T-helper 22 cell (primary cell): ENCODE data around the gene HAO2.
"Not testable (repeated sequence)": the region's sequence is repeated elsewhere in the genome, so short reads cannot be mapped to it uniquely, and the experiment has no call there.

Experiments
- DNase-seq: peaks from one replicate; pipeline ENCODE4 v3.0.0-alpha.2; 2020; ENCODE audit warnings: low read depth

HAO2 gene

GRCh38 chr1:119347858-119348257, 20.7 kb upstream of the HAO2 start:
- no peak for DNase-seq

- DNase-seq: no peak
Measured at GRCh38 chr1:119348941-119349340, 19.6 kb upstream of the HAO2 start.

DNA sequence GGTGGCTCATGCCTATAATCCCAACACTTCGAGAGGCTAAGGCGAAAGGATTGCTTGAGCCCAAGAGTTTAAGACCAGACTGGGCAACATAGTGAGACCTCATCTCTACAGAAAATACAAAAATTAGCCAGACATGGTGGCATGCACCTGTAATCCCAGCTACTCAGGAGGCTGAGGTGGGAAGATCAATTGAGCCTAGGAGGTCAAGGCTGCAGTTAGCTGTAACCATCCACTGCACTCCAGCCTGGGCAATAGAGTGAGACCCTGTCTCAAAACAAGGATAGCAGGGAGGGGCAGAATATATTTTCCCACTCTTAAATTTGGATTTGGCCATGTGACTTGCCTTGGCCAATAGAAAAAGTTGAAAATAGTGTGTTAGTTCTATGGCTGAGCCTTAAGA, 17.7 kb upstream of the HAO2 start:
- DNase-seq: not testable (repeated sequence)

GRCh38 chr1:119351997-119352396, 16.6 kb upstream of the HAO2 start:
- DNase-seq: no peak

DNA sequence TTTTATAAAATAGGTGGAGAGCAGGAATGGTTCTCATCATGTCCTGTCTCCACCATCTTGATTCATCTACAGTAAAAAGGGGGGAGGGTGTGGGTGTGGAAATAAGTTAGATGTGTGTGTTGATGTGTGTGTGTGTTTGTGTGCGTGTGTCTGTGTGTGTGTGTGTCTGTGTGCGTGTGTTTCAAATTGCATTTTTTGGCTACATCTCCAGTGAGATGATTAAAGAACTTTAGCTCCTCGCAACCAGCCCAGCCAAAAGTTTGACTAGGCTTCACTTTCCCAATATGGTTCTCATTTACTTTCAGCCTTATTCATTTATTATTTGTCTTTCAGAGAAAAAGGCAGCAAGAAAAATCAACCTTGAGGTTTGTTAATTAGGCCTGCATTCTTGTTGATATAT, 14.7 kb upstream of the HAO2 start:
- no peak for DNase-seq

- no peak for DNase-seq
Measured at GRCh38 chr1:119358636-119359035, 9.9 kb upstream of the HAO2 start.

DNA sequence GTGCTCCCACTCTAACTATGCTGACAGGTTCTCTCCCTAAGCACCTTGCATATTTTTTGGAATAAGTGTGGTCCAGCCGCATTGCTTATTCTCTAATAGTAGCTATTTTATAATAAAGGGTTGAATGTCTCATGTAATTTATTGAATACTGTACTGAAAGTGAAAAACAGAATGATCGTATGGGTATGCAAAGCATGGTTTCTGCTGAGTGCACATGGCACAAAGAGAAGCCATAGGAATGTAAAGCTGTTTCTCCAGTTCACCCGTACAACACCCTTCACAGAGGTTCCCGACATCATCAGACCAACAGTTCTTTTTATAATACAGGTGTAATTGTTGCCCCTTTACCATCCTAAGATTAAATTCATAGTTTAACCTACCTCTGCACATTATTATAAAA, 8.9 kb upstream of the HAO2 start:
- no peak for DNase-seq

DNA sequence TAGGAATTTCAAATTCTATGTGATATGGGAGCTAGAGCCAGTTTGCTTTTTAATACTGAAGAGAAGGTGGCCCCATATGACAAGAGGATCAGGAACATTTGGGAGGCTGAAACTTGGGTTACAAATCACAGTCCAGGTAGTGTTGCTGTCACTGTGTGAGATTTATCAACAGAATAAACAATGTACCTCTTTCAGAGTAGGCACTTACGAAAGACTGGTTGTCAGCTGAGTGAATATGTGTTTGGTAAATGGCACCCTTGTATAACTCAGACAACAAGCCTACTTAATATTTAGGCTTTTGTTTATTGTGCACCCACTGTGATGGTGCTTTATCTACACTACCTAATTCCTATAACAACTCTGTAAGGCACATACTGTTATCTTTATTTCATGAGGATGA, 7.4 kb upstream of the HAO2 start:
- no peak for DNase-seq

DNA sequence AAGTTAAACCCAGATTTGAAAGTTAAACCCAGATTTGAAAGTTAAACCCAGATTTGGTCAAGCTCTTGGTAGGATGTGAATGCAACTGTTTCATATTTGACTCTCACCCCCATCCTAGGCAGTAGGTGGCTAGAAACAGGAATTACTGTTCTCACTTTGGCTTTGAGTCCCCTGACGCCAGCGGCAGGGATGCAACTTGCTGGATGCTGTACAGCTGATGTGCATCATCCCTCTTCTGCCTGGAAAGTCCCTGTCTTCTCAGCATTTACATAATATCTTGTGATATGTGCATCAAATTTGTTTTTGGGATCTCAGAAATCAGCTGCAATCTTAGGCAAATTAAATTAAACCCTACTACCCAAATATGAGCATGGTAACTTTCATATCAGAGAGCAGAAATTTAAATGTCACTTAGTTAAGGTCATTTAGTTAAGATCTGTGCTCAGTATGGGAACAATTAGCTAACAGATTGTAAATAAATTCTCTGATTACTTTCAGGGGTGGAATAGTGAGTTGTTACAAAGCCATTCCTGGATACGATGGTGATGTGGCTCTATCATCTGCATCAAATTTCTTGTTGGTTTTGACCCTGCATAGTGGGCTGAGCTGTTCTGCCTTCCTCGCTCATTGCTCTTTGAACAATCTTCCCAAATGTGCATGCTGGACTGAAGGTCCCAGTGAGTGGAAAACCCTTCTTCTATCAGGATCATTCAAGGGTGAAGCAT, 6.8 kb upstream of the HAO2 start:
- DNase-seq: no peak

DNA sequence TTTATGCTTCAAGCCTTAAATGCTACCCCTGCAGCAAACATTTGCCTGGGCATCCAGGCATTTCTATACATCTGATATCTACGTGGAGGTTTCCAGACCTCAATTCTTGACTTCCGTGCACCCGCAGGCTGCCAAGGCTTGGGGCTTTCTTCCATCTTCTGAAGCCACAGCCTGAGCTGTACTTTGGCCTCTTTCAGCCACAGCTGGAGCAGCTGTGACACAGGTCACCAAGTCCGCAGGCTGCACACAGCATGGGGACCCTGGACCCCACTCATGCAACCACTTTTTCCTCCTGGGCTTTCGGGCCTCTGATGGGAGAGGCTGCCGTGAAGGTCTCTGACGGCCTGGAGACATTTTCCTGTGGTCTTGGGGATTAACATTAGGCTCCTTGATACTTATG, 5.4 kb upstream of the HAO2 start:
- no peak for DNase-seq

GRCh38 chr1:119364640-119365039, 3.9 kb upstream of the HAO2 start:
- no peak for DNase-seq

GRCh38 chr1:119366424-119366823, 2.2 kb upstream of the HAO2 start:
- no peak for DNase-seq

DNA sequence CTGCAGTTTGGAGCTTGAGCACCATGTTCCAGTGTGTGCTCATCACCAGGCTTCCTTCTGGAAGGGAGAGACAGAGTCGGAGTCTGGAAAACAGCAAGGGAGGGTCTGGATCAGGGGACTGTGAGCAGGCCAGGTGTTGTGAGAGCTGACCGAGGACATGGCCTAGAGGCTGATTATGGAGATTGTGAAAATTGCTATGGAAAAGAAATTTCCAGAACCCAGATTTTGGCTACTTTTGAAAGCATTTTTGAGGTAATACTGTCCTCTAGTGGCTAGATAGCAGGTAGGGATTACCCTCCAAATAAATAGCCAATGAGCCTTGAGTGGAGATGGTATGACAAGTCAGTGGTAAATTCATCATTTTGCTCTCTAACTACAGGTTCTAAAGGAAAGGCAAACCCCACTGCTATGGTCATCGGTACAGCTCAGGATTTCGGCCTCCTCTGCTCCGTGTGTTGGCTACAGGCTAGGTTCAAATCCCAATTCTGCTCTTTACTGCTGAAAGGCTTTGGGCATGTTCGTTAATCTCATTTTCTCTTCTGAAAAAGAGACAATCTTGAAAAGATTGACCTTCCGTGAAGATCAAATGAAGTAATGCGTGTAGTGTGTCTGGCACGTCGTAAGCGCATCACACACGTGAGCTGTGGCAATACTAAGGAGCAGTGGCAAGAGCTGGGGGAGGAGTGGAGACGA, 1.0 kb upstream of the HAO2 start:
- DNase-seq: no peak

DNA sequence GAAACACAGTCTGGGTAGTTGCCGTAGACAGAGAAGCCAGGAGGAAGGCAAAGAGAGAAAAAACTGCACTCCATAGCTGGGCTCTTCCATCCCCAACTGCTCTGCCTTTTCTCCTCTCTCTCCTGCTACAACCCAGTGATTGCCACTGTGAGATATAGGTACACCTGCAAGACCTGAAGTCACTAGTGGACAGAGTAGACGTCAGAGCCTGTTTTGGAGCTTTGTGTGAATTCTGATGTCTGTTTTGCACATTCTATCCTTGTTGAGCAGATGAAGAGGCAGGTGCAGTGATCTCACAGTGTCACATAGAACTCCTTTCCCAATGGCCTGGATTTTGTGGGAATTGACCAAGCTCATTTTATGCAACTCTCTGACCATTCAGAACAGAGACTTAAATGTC, 2.2 kb downstream of the HAO2 start:
- no peak for DNase-seq

DNA sequence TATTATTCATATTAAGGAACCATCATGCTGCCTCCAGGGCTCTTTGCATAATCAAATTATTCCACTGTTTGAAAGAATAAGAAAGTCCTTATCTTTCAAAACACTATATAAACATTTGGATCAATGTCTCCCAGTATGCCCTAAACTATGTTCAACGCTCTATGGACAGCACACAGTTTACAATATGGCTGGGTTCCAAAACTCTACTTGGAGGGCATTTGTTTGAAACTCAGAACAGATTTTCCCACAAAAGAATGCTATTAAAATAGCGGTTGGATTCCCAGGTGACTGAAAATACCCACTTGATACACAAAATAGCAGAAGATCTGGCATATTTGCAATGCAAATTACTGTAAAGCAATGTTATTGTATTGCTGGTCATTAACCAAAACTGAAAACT, 3.2 kb downstream of the HAO2 start:
- no peak for DNase-seq

DNA sequence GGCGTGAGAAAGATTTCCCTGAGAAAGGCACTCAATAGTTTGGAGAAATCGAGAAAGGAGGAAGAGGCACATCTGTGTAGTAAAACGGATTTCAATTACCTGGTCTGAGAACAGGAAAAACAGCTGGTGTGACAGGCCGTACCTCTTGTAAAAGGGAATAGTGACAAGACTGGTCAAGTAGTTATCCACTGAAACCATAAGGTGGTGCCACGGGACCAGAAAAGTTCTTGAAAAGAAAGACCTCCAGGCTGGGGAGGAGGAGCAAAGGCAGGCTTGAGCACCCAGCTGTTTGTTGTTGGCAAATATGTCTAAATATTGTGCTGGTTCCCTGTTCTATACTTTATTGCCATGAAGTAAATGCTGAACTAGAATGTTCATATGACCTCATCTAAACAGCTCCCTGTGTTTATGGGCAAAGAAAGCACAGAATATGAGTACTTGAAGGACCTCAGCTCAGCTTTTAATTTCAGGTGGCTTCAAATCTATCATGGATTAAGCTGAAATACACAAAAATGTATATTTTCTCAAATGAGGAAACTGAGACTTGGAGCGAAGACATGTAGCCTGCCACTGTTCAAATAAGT, 4.0 kb downstream of the HAO2 start:
- no peak for DNase-seq

GRCh38 chr1:119373465-119373864, 4.9 kb downstream of the HAO2 start:
- no peak for DNase-seq

DNA sequence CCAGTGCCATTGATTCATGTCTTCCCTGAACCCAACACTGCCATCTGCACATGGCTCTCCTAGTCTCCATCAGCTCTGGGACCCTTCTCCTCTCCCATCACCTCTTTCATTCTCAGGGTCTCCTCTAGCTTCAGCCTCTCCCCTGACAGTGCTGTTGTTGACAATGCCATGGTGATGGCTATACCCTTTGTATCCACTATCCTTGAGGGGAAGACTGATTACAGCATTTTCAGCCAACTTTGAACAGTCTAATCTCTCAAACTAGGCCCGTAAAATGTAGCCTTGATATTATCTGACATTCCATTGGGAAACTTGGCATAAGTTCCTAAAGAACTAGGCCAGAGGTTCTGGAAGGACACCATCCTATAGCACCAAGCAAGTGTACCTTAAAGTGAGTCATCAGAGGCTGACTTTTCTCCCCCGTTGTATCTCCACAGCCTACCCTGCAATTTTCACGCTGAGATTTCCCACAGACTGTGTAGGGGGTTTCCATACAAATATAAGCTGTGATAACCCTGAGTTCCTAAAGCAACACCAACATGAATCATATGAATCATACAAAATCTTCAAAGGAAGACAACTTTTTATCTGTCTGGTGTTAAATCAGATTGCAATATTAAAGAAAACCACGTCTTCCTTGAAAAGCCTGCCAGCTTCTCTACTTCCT, 5.8 kb downstream of the HAO2 start:
- DNase-seq: no peak

- no peak for DNase-seq
Measured at GRCh38 chr1:119375366-119375765, 6.8 kb downstream of the HAO2 start.

DNA sequence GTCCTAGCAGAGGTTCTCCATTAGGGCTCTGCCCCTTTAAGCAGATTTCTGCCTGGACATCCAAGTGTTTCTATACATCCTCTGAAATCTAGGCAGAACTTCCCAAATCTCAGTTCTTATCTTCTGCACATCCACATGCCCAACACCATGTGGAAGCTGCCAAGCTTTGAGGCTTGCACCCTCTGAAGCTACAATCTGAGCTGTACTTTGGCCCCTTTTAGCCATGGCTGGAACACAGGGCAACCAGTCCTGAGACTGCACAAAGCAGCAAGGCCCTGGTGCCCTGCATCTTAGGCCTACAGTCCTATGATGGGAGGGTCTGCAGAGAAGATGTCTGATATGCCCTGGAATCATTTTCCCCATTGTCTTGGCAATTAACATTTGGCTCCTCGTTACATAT, 8.0 kb downstream of the HAO2 start:
- no peak for DNase-seq

- DNase-seq: not testable (repeated sequence)
Measured at GRCh38 chr1:119377594-119377993, 9.0 kb downstream of the HAO2 start.

DNA sequence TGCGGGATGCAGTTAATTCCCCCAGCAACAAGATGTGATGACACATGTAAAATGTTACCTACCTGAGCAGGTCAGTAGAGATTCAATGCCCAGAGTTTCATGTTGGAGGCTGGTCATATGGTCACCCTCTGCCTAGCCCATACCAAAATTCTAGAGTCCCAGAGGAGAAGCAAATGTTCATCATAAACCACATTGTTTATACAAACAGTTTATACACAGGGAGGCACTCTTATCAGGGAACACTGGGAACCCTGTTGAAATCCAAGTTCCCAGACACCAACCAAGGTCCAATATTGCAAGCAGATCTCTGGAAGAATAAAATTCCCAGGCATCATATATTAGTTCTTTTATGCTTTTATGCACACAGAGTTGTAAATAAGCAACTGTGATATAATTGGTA, 10.5 kb downstream of the HAO2 start:
- DNase-seq: no peak

DNA sequence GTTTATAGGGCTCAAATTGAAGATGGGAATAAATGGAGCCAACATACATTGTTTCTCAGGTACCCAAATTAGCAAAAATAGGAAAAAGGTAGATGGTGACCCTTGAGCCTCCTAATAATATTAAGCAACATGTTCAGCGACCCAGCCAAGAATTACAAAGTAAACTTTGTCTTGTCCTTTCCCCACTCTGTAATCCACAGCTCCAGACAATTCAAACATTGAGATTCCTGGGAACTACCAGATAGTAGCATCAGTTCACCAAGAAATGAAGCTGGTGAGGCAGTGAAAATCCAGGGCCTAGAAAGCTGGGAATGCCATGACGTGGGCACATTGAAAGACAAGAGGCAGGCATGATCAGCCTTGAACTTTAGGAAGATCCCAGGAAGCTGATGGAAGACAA, 11.7 kb downstream of the HAO2 start:
- no peak for DNase-seq
